PC-9 (cell line): ENCODE measurements around the gene LIMCH1. TPM values are rescaled to one million over a fixed set of nuclear protein-coding genes. Genes with fewer than 3 reads are reported as not detected.

Experiments
- BruUV-seq: library from RNA; stranded (reverse); fragments of 400-500 nt; replicated peaks from 2 replicates; lab custom pipeline; 2021; lab: Mats Ljungman, UMichigan
- CTCF ChIA-PET: fragments of 300-600 bp; sonication (Branson Sonifier 250); formaldehyde crosslinking; loops from one replicate; lab custom pipeline; 2022; ENCODE audit warnings: antibody characterized with exemption; lab: Charles Lee
- POLR2A ChIA-PET: fragments of 300-600 bp; sonication (Branson Sonifier 250); formaldehyde crosslinking; loops from one replicate; lab custom pipeline; 2022; ENCODE audit warnings: antibody characterized with exemption; ENCODE audit not compliant: unreplicated experiment; lab: Charles Lee
- DNase-seq, 2 experiments: peaks; one replicate each; pipeline versions ENCODE4 v3.0.0 to v3.0.0-alpha.2; 2015 to 2022; ENCODE audit warnings: mixed read lengths in 1 of 2
- H2AFZ ChIP-seq: fragments of 200-600 bp; sonication (generic); 2 replicates; pipeline ENCODE4 v1.8.1; 2017; ENCODE audit warnings: antibody characterized with exemption
- H3F3A ChIP-seq: fragments of 200-600 bp; sonication (generic); 2 replicates; pipeline ENCODE4 v1.8.1; 2017; ENCODE audit warnings: antibody characterized with exemption, mild to moderate bottlenecking, low read depth; ENCODE audit not compliant: insufficient read depth
- H3K27ac ChIP-seq: fragments of 200-600 bp; sonication (generic); 2 replicates; pipeline ENCODE4 v1.6.1; 2016; ENCODE audit warnings: mixed run types
- H3K27me3 ChIP-seq: fragments of 200-600 bp; sonication (generic); 2 replicates; pipeline ENCODE4 v1.6.1; 2016; ENCODE audit warnings: low read depth, mixed run types; ENCODE audit not compliant: insufficient read depth
- H3K36me3 ChIP-seq: fragments of 200-600 bp; sonication (generic); 2 replicates; pipeline ENCODE4 v1.6.1; 2016; ENCODE audit warnings: low read depth, mixed run types
- H3K4me1 ChIP-seq: fragments of 200-600 bp; sonication (generic); replicated peaks from 2 replicates; pipeline ENCODE4 v1.6.1; 2016; ENCODE audit warnings: mixed run types; ENCODE audit not compliant: insufficient read depth
- H3K4me2 ChIP-seq: fragments of 200-600 bp; sonication (generic); 2 replicates; pipeline ENCODE4 v1.6.1; 2017; ENCODE audit warnings: mixed run types
- H3K4me3 ChIP-seq: fragments of 200-600 bp; sonication (generic); 2 replicates; pipeline ENCODE4 v1.6.1; 2016; ENCODE audit warnings: mixed run types
- H3K79me2 ChIP-seq: fragments of 200-600 bp; sonication (generic); 2 replicates; pipeline ENCODE4 v1.6.1; 2017; ENCODE audit warnings: low read depth, mixed run types
- H3K9me2 ChIP-seq: fragments of 200-600 bp; sonication (generic); 2 replicates; pipeline ENCODE4 v1.8.1; 2017; ENCODE audit warnings: mild to moderate bottlenecking; ENCODE audit not compliant: insufficient read depth
- H3K9me3 ChIP-seq: fragments of 200-600 bp; sonication (generic); 2 replicates; pipeline ENCODE4 v1.8.1; 2016; ENCODE audit warnings: low read depth; ENCODE audit not compliant: insufficient read depth
- H4K20me1 ChIP-seq: fragments of 200-600 bp; sonication (generic); 2 replicates; pipeline ENCODE4 v1.8.1; 2017; ENCODE audit not compliant: insufficient read depth
- CTCF ChIP-seq: fragments of 200-600 bp; sonication (generic); conservative IDR thresholded peaks from 2 replicates; pipeline ENCODE4 v1.6.1; 2017; ENCODE audit warnings: mixed run types, antibody characterized with exemption, mild to moderate bottlenecking, moderate library complexity
- EZH2 ChIP-seq: fragments of 200-600 bp; sonication (generic); IDR thresholded peaks from 2 replicates; pipeline ENCODE4 v1.8.0; 2017; ENCODE audit warnings: antibody characterized with exemption, low read depth
- intact Hi-C: fragments of 100-400 bp; cut with micrococcal nuclease; formaldehyde crosslinking; loops from one replicate; pipeline ENCODE4 v1.10.0; 2022; ENCODE audit not compliant: unreplicated experiment
- total RNA-seq: library from RNA; stranded (reverse); gene quantifications from 2 replicates; pipeline ENCODE4 v1.2.3, GENCODE V29; 2021

The LIMCH1 gene
- total RNA-seq, 1 experiment from 2014 or later: 339 TPM

- Histone ChIP-seq H3K9me2 (no peaks in the 10 kb centered on the region), H2AFZ (no peak overlapping the region), H3K27ac (no peak overlapping the region), H3K36me3 (peaks cover 14% of the 10 kb centered on the region; the same call in 1 of the 2 replicates), H3K4me2 (no peak overlapping the region), H3F3A (no peaks in the 10 kb centered on the region), H3K9me3 (no peaks in the 10 kb centered on the region), H3K79me2 (no peaks in the 10 kb centered on the region), H4K20me1 (no peaks in the 10 kb centered on the region), H3K4me1 (no peaks in the 10 kb centered on the region), H3K4me3 (no peak overlapping the region), H3K27me3 (no peaks in the 10 kb centered on the region)
- POLR2A ChIA-PET: no interaction called here
- BruUV-seq: no TSS peak
- intact Hi-C loops: no loop called here
- no peak for DNase-seq
- CTCF ChIA-PET: interaction anchor here (0.6 kb wide), 1 partner anchor 25 kb away, joined by 3 read pairs; no protein-coding TSS in a partner anchor
- TF ChIP-seq CTCF: no peak
- no peak for TF ChIP-seq EZH2
Observed at GRCh38 chr4:41620594-41621256, 82.8 kb downstream of the LIMCH1 start.

- Histone ChIP-seq H3K79me2 (no peaks in the 10 kb centered on the region), H3K27me3 (no peaks in the 10 kb centered on the region), H3K9me3 (no peaks in the 10 kb centered on the region), H3K4me2 (no peak overlapping the region), H3K4me1 (no peaks in the 10 kb centered on the region), H3K9me2 (no peaks in the 10 kb centered on the region), H3K27ac (no peak overlapping the region), H4K20me1 (no peaks in the 10 kb centered on the region), H3K4me3 (no peak overlapping the region), H3F3A (no peaks in the 10 kb centered on the region), H2AFZ (no peak overlapping the region), H3K36me3 (peaks cover 14% of the 10 kb centered on the region; the same call in 1 of the 2 replicates)
- TF ChIP-seq CTCF (no peak), EZH2 (no peak)
- CTCF ChIA-PET: interaction anchor here (0.5 kb wide), 1 partner anchor 83 kb away, joined by 4 read pairs; no protein-coding TSS in a partner anchor
- POLR2A ChIA-PET: interaction anchor here (0.5 kb wide), 1 partner anchor 15 kb away, joined by 3 read pairs; no protein-coding TSS in a partner anchor
- no TSS peak for BruUV-seq
- DNase-seq: no peak
- intact Hi-C loops: no loop called here
Observed at GRCh38 chr4:41622787-41623186, 84.8 kb downstream of the LIMCH1 start.

- DNase-seq: no peak
- Histone ChIP-seq H3K36me3 (peaks cover 3% of the 10 kb centered on the region; the same call in 1 of the 2 replicates), H3K4me1 (no peaks in the 10 kb centered on the region), H4K20me1 (no peaks in the 10 kb centered on the region), H3K4me2 (no peak overlapping the region), H3K4me3 (no peak overlapping the region), H3K9me3 (no peaks in the 10 kb centered on the region), H3K79me2 (no peaks in the 10 kb centered on the region), H3K27me3 (no peaks in the 10 kb centered on the region), H3F3A (no peaks in the 10 kb centered on the region), H2AFZ (no peak overlapping the region), H3K9me2 (no peaks in the 10 kb centered on the region), H3K27ac (no peak overlapping the region)
- no peak for TF ChIP-seq EZH2
- no peak for TF ChIP-seq CTCF
- intact Hi-C loops: no loop called here
- ChIA-PET CTCF (no interaction called here), POLR2A (interaction anchor here (0.6 to 0.7 kb wide), 3 partner anchors 91 to 278 kb away, joined by 3 to 4 read pairs (median 3); no protein-coding TSS in a partner anchor)
- BruUV-seq: no TSS peak
Observed at GRCh38 chr4:41624765-41625164, 86.8 kb downstream of the LIMCH1 start.
